ENCODE data around the gene MET.

The MET gene

GRCh38 chr7:116798232-116798631 is 126.2 kb downstream of the MET start:
- no peaks in the 10 kb centered on the region for H3K27me3 ChIP-seq (ENCODE audit: control insufficient read depth in 1 of 2, insufficient read depth in 2 of 2, low read length in 2 of 2)
- no peaks in the 10 kb centered on the region for H3K36me3 ChIP-seq (ENCODE audit: control insufficient read depth in 2 of 2, insufficient read depth in 2 of 2, low read length in 2 of 2)
- H3K9me3 ChIP-seq (ENCODE audit: control insufficient read depth in 2 of 2, low read length in 2 of 2), result no peaks in the 10 kb centered on the region
- peaks cover 3% of the 10 kb centered on the region for H3K4me1 ChIP-seq (ENCODE audit: control insufficient read depth, insufficient read depth, low read length)
- H3K9ac ChIP-seq (ENCODE audit: low read length in 2 of 2), result no peak overlapping the region
- no peak overlapping the region for H3K4me3 ChIP-seq (ENCODE audit: low read length in 2 of 2)
- H3K27ac ChIP-seq (ENCODE audit: low read length), result no peak overlapping the region

- Histone ChIP-seq H3K27ac (ENCODE audit: low read length) (no peak overlapping the region), H3K4me1 (ENCODE audit: control insufficient read depth, insufficient read depth, low read length) (peaks cover 3% of the 10 kb centered on the region), H3K36me3 (ENCODE audit: control insufficient read depth in 2 of 2, insufficient read depth in 2 of 2, low read length in 2 of 2) (no peaks in the 10 kb centered on the region)
These were observed 127.9 kb downstream of the MET start for GRCh38 chr7:116799916-116800315.

GRCh38 chr7:116800594-116800993 is 128.6 kb downstream of the MET start:
- Histone ChIP-seq H3K36me3 (ENCODE audit: control insufficient read depth in 2 of 2, insufficient read depth in 2 of 2, low read length in 2 of 2) (no peaks in the 10 kb centered on the region), H3K27ac (ENCODE audit: low read length) (no peak overlapping the region), H3K4me3 (ENCODE audit: low read length in 2 of 2) (no peak overlapping the region), H3K9me3 (ENCODE audit: control insufficient read depth in 2 of 2, low read length in 2 of 2) (no peaks in the 10 kb centered on the region), H3K9ac (ENCODE audit: low read length in 2 of 2) (no peak overlapping the region), H3K4me1 (ENCODE audit: control insufficient read depth, insufficient read depth, low read length) (peaks cover 3% of the 10 kb centered on the region), H3K27me3 (ENCODE audit: control insufficient read depth in 1 of 2, insufficient read depth in 2 of 2, low read length in 2 of 2) (no peaks in the 10 kb centered on the region)

More at GRCh38 chr7:116799916-116800315, 127.9 kb downstream of the MET start:
- H3K9ac ChIP-seq (ENCODE audit: low read length in 2 of 2), result no peak overlapping the region
- H3K4me3 ChIP-seq (ENCODE audit: low read length in 2 of 2), result no peak overlapping the region
- H3K27me3 ChIP-seq (ENCODE audit: control insufficient read depth in 1 of 2, insufficient read depth in 2 of 2, low read length in 2 of 2), result no peaks in the 10 kb centered on the region
- H3K9me3 ChIP-seq (ENCODE audit: control insufficient read depth in 2 of 2, low read length in 2 of 2), result no peaks in the 10 kb centered on the region

GRCh38 chr7:116801092-116801710 is 129.2 kb downstream of the MET start:
- no peak overlapping the region for H3K27ac ChIP-seq (ENCODE audit: low read length)
- H3K4me3 ChIP-seq (ENCODE audit: low read length in 2 of 2), result no peak overlapping the region
- H3K9ac ChIP-seq (ENCODE audit: low read length in 2 of 2), result no peak overlapping the region
- H3K27me3 ChIP-seq (ENCODE audit: control insufficient read depth in 1 of 2, insufficient read depth in 2 of 2, low read length in 2 of 2), result no peaks in the 10 kb centered on the region
- H3K36me3 ChIP-seq (ENCODE audit: control insufficient read depth in 2 of 2, insufficient read depth in 2 of 2, low read length in 2 of 2), result no peaks in the 10 kb centered on the region
- no peaks in the 10 kb centered on the region for H3K9me3 ChIP-seq (ENCODE audit: control insufficient read depth in 2 of 2, low read length in 2 of 2)
- peaks cover 5% of the 10 kb centered on the region for H3K4me1 ChIP-seq (ENCODE audit: control insufficient read depth, insufficient read depth, low read length)

- H3K9me3 ChIP-seq (ENCODE audit: control insufficient read depth in 2 of 2, low read length in 2 of 2), result no peaks in the 10 kb centered on the region
- H3K4me1 ChIP-seq (ENCODE audit: control insufficient read depth, insufficient read depth, low read length), result peaks cover 5% of the 10 kb centered on the region
- no peaks in the 10 kb centered on the region for H3K36me3 ChIP-seq (ENCODE audit: control insufficient read depth in 2 of 2, insufficient read depth in 2 of 2, low read length in 2 of 2)
- no peak overlapping the region for H3K4me3 ChIP-seq (ENCODE audit: low read length in 2 of 2)
- H3K27me3 ChIP-seq (ENCODE audit: control insufficient read depth in 1 of 2, insufficient read depth in 2 of 2, low read length in 2 of 2), result no peaks in the 10 kb centered on the region
- H3K9ac ChIP-seq (ENCODE audit: low read length in 2 of 2), result no peak overlapping the region
- no peak overlapping the region for H3K27ac ChIP-seq (ENCODE audit: low read length)
These were observed 130.2 kb downstream of the MET start for GRCh38 chr7:116802144-116802745.

GRCh38 chr7:116802746-116803152 is 130.8 kb downstream of the MET start:
- no peak overlapping the region for H3K9ac ChIP-seq (ENCODE audit: low read length in 2 of 2)
- no peak overlapping the region for H3K27ac ChIP-seq (ENCODE audit: low read length)
- peaks cover 5% of the 10 kb centered on the region for H3K4me1 ChIP-seq (ENCODE audit: control insufficient read depth, insufficient read depth, low read length)

GRCh38 chr7:116804471-116804870 is 132.5 kb downstream of the MET start:
- H3K9ac ChIP-seq (ENCODE audit: low read length in 2 of 2), result no peak overlapping the region
- H3K27me3 ChIP-seq (ENCODE audit: control insufficient read depth in 1 of 2, insufficient read depth in 2 of 2, low read length in 2 of 2), result no peaks in the 10 kb centered on the region
- H3K36me3 ChIP-seq (ENCODE audit: control insufficient read depth in 2 of 2, insufficient read depth in 2 of 2, low read length in 2 of 2), result no peaks in the 10 kb centered on the region
- H3K9me3 ChIP-seq (ENCODE audit: control insufficient read depth in 2 of 2, low read length in 2 of 2), result no peaks in the 10 kb centered on the region
- H3K4me3 ChIP-seq (ENCODE audit: low read length in 2 of 2), result no peak overlapping the region
- H3K27ac ChIP-seq (ENCODE audit: low read length), result no peak overlapping the region
- H3K4me1 ChIP-seq (ENCODE audit: control insufficient read depth, insufficient read depth, low read length), result peaks cover 5% of the 10 kb centered on the region

More at GRCh38 chr7:116802746-116803152, 130.8 kb downstream of the MET start:
- Histone ChIP-seq H3K36me3 (ENCODE audit: control insufficient read depth in 2 of 2, insufficient read depth in 2 of 2, low read length in 2 of 2) (no peaks in the 10 kb centered on the region), H3K9me3 (ENCODE audit: control insufficient read depth in 2 of 2, low read length in 2 of 2) (no peaks in the 10 kb centered on the region), H3K27me3 (ENCODE audit: control insufficient read depth in 1 of 2, insufficient read depth in 2 of 2, low read length in 2 of 2) (no peaks in the 10 kb centered on the region), H3K4me3 (ENCODE audit: low read length in 2 of 2) (no peak overlapping the region)

- no peaks in the 10 kb centered on the region for H3K36me3 ChIP-seq (ENCODE audit: control insufficient read depth in 2 of 2, insufficient read depth in 2 of 2, low read length in 2 of 2)
- no peaks in the 10 kb centered on the region for H3K27me3 ChIP-seq (ENCODE audit: control insufficient read depth in 1 of 2, insufficient read depth in 2 of 2, low read length in 2 of 2)
- H3K9ac ChIP-seq (ENCODE audit: low read length in 2 of 2), result no peak overlapping the region
- H3K4me1 ChIP-seq (ENCODE audit: control insufficient read depth, insufficient read depth, low read length), result peaks cover 5% of the 10 kb centered on the region
- no peak overlapping the region for H3K27ac ChIP-seq (ENCODE audit: low read length)
- H3K9me3 ChIP-seq (ENCODE audit: control insufficient read depth in 2 of 2, low read length in 2 of 2), result no peaks in the 10 kb centered on the region
- no peak overlapping the region for H3K4me3 ChIP-seq (ENCODE audit: low read length in 2 of 2)
These were observed 133.1 kb downstream of the MET start for GRCh38 chr7:116805100-116805544.

- peaks cover 5% of the 10 kb centered on the region for H3K4me1 ChIP-seq (ENCODE audit: control insufficient read depth, insufficient read depth, low read length)
- H3K27ac ChIP-seq (ENCODE audit: low read length), result no peak overlapping the region
- no peaks in the 10 kb centered on the region for H3K9me3 ChIP-seq (ENCODE audit: control insufficient read depth in 2 of 2, low read length in 2 of 2)
- H3K36me3 ChIP-seq (ENCODE audit: control insufficient read depth in 2 of 2, insufficient read depth in 2 of 2, low read length in 2 of 2), result no peaks in the 10 kb centered on the region
- H3K9ac ChIP-seq (ENCODE audit: low read length in 2 of 2), result no peak overlapping the region
- no peaks in the 10 kb centered on the region for H3K27me3 ChIP-seq (ENCODE audit: control insufficient read depth in 1 of 2, insufficient read depth in 2 of 2, low read length in 2 of 2)
- no peak overlapping the region for H3K4me3 ChIP-seq (ENCODE audit: low read length in 2 of 2)
These were observed 134.3 kb downstream of the MET start for GRCh38 chr7:116806046-116806944.

GRCh38 chr7:116807011-116807560 is 135.1 kb downstream of the MET start:
- Histone ChIP-seq H3K27me3 (ENCODE audit: control insufficient read depth in 1 of 2, insufficient read depth in 2 of 2, low read length in 2 of 2) (no peaks in the 10 kb centered on the region), H3K36me3 (ENCODE audit: control insufficient read depth in 2 of 2, insufficient read depth in 2 of 2, low read length in 2 of 2) (no peaks in the 10 kb centered on the region), H3K9me3 (ENCODE audit: control insufficient read depth in 2 of 2, low read length in 2 of 2) (no peaks in the 10 kb centered on the region), H3K4me3 (ENCODE audit: low read length in 2 of 2) (no peak overlapping the region), H3K27ac (ENCODE audit: low read length) (no peak overlapping the region), H3K4me1 (ENCODE audit: control insufficient read depth, insufficient read depth, low read length) (peaks cover 5% of the 10 kb centered on the region), H3K9ac (ENCODE audit: low read length in 2 of 2) (no peak overlapping the region)

Measured in stomach smooth muscle (tissue), 2 donors.